Liver (tissue), 9 donors: ENCODE data around the gene GOLGA8A. TPM values are rescaled to one million over a fixed set of nuclear protein-coding genes. Genes with fewer than 3 reads are reported as not detected.

Experiments used
- DNase-seq: peaks from one replicate; pipeline ENCODE4 v3.0.0-alpha.2; 2017; ENCODE audit warnings: low spot score
- H3K27ac ChIP-seq, 2 donors: one replicate each; pipeline ENCODE4 v1.7.0; 2013; ENCODE audit warnings: inconsistent platforms in 2 of 2, low read length in 2 of 2, control low read depth in 1 of 2, low read depth in 1 of 2, mild to moderate bottlenecking in 1 of 2
- H3K27me3 ChIP-seq, 4 donors: one replicate each; pipeline versions ENCODE4 v1.6.1 to v1.7.0; 2013; ENCODE audit warnings: low read length in 3 of 4, inconsistent platforms in 1 of 4, mild to moderate bottlenecking in 1 of 4, moderate library complexity in 1 of 4; ENCODE audit not compliant: control insufficient read depth in 4 of 4, insufficient read depth in 4 of 4
- H3K36me3 ChIP-seq, 4 donors: one replicate each; pipeline versions ENCODE4 v1.6.1 to v1.7.0; 2013; ENCODE audit warnings: low read length in 3 of 4, mild to moderate bottlenecking in 3 of 4, low read depth in 1 of 4, moderate library complexity in 1 of 4; ENCODE audit not compliant: control insufficient read depth in 4 of 4, insufficient read depth in 3 of 4
- H3K4me1 ChIP-seq, 4 donors: one replicate each; pipeline versions ENCODE4 v1.6.1 to v1.7.0; 2013; ENCODE audit warnings: low read length in 3 of 4, mild to moderate bottlenecking in 3 of 4, moderate library complexity in 1 of 4; ENCODE audit not compliant: control insufficient read depth in 4 of 4, insufficient read depth in 4 of 4
- H3K4me3 ChIP-seq, 3 donors: one replicate each; pipeline versions ENCODE4 v1.6.1 to v1.7.0; 2013; ENCODE audit warnings: low read length in 3 of 3, control low read depth in 1 of 3, low read depth in 1 of 3, mild to moderate bottlenecking in 1 of 3
- H3K9ac ChIP-seq, 2 donors: one replicate each; pipeline ENCODE4 v1.7.0; 2013; ENCODE audit warnings: low read length in 2 of 2, mild to moderate bottlenecking in 2 of 2, moderate library complexity in 2 of 2, control low read depth in 1 of 2, low read depth in 1 of 2
- H3K9me3 ChIP-seq, 4 donors: one replicate each; pipeline versions ENCODE4 v1.6.1 to v1.7.0; 2013; ENCODE audit warnings: low read length in 3 of 4; ENCODE audit not compliant: control insufficient read depth in 4 of 4
- FOXA2 ChIP-seq: IDR thresholded peaks from 2 replicates; pipeline ENCODE4 v1.6.1; 2016; ENCODE audit warnings: antibody characterized with exemption
- HNF4A ChIP-seq, 2 donors: conservative IDR thresholded peaks; 2 replicates each; pipeline ENCODE4 v1.6.1; 2016; ENCODE audit warnings: antibody characterized with exemption in 2 of 2, mild to moderate bottlenecking in 2 of 2
- NR2F2 ChIP-seq: IDR thresholded peaks from 2 replicates; pipeline ENCODE4 v1.6.1; 2016; ENCODE audit warnings: antibody characterized with exemption
- RAD21 ChIP-seq, 2 donors: IDR thresholded peaks; 2 replicates each; pipeline ENCODE4 v1.6.1; 2016; ENCODE audit warnings: antibody characterized with exemption in 2 of 2, mild to moderate bottlenecking in 2 of 2
- RXRA ChIP-seq, 2 donors: IDR thresholded peaks; 2 replicates each; pipeline ENCODE4 v1.6.1; 2017 to 2018; ENCODE audit warnings: antibody characterized with exemption in 2 of 2, mild to moderate bottlenecking in 1 of 2
- SP1 ChIP-seq: IDR thresholded peaks from 2 replicates; pipeline ENCODE4 v1.6.1; 2018; ENCODE audit warnings: antibody characterized with exemption, mild to moderate bottlenecking
- TAF1 ChIP-seq: conservative IDR thresholded peaks from 2 replicates; pipeline ENCODE4 v1.6.1; 2016; ENCODE audit warnings: antibody characterized with exemption, mild to moderate bottlenecking
- YY1 ChIP-seq: IDR thresholded peaks from 2 replicates; pipeline ENCODE4 v1.6.1; 2016; ENCODE audit warnings: antibody characterized with exemption, mild to moderate bottlenecking
- WGBS: extraction: QIAGEN DNeasy Blood & Tissue Kit; methylation state at CpG from one replicate; pipeline ENCODE4 v1.1.7; 2013; 5-methylcytosine and 5-hydroxymethylcytosine counted together
- polyA plus RNA-seq, 2 donors: library from polyadenylated mRNA; stranded (reverse) in 1 of 2; unstranded in 1 of 2; fragments of 200-250 nt in 1 of 2; fragments of >200 nt in 1 of 2; fragmentation: Nextera tagmentation in 1 of 2; extraction: Ambion mirVana in 1 of 2; gene quantifications; one replicate each; pipeline versions ENCODE4 v1.2.1 to v1.2.3, GENCODE V29; 2013 to 2015
- total RNA-seq, 2 donors: library from RNA; depleted of rRNA; stranded (reverse); fragments of >200 nt; gene quantifications; one replicate each; pipeline ENCODE4 v1.2.3, GENCODE V29; 2014
- TF ChIP-seq, protein P1 (sequence below): IDR thresholded peaks from 2 replicates; pipeline ENCODE4 v1.6.1; 2016; ENCODE audit warnings: antibody characterized with exemption, mild to moderate bottlenecking
- TF ChIP-seq, protein P2 (sequence below): IDR thresholded peaks from 2 replicates; pipeline ENCODE4 v1.6.1; 2016; ENCODE audit warnings: antibody characterized with exemption
- TF ChIP-seq, protein P3 (sequence below): IDR thresholded peaks from 2 replicates; pipeline ENCODE4 v1.6.1; 2016; ENCODE audit warnings: antibody characterized with exemption
- TF ChIP-seq, protein P4 (sequence below): IDR thresholded peaks from 2 replicates; pipeline ENCODE4 v1.6.1; 2016; ENCODE audit warnings: antibody characterized with exemption
- donor health status: healthy.
- donor health status: healthy.
- donor health status: healthy.
- donor health status: healthy.
- donor health status: healthy.

Gene GOLGA8A
- total and polyA plus RNA-seq, 4 donors: 2.1 to 20.6 (median 9.1) TPM

DNA sequence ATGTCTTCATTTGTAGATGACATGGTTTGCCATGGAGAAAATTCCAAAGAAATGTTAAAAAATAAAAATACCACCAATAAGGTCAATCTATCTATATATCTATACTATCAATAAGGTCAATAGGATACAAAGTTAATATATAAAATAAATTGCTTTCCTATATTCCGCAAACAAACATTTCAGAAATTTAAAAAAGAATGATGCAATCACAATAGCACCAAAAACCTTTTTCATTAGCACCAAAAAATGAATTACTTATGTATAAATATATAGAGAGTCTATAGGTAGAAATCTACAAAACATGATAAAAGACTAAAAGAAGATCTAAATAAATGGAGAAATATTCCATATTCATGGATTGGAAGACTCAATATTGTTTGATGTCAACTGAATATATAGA, 22.8 kb upstream of the GOLGA8A start (continued):
- TF ChIP-seq, protein P1, sequence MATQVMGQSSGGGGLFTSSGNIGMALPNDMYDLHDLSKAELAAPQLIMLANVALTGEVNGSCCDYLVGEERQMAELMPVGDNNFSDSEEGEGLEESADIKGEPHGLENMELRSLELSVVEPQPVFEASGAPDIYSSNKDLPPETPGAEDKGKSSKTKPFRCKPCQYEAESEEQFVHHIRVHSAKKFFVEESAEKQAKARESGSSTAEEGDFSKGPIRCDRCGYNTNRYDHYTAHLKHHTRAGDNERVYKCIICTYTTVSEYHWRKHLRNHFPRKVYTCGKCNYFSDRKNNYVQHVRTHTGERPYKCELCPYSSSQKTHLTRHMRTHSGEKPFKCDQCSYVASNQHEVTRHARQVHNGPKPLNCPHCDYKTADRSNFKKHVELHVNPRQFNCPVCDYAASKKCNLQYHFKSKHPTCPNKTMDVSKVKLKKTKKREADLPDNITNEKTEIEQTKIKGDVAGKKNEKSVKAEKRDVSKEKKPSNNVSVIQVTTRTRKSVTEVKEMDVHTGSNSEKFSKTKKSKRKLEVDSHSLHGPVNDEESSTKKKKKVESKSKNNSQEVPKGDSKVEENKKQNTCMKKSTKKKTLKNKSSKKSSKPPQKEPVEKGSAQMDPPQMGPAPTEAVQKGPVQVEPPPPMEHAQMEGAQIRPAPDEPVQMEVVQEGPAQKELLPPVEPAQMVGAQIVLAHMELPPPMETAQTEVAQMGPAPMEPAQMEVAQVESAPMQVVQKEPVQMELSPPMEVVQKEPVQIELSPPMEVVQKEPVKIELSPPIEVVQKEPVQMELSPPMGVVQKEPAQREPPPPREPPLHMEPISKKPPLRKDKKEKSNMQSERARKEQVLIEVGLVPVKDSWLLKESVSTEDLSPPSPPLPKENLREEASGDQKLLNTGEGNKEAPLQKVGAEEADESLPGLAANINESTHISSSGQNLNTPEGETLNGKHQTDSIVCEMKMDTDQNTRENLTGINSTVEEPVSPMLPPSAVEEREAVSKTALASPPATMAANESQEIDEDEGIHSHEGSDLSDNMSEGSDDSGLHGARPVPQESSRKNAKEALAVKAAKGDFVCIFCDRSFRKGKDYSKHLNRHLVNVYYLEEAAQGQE: no peak
- no peak for TF ChIP-seq RXRA (IDR thresholded peaks at IDR 0.05)
- TF ChIP-seq, protein P2, sequence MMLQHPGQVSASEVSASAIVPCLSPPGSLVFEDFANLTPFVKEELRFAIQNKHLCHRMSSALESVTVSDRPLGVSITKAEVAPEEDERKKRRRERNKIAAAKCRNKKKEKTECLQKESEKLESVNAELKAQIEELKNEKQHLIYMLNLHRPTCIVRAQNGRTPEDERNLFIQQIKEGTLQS: no peak
- TF ChIP-seq, protein P3, sequence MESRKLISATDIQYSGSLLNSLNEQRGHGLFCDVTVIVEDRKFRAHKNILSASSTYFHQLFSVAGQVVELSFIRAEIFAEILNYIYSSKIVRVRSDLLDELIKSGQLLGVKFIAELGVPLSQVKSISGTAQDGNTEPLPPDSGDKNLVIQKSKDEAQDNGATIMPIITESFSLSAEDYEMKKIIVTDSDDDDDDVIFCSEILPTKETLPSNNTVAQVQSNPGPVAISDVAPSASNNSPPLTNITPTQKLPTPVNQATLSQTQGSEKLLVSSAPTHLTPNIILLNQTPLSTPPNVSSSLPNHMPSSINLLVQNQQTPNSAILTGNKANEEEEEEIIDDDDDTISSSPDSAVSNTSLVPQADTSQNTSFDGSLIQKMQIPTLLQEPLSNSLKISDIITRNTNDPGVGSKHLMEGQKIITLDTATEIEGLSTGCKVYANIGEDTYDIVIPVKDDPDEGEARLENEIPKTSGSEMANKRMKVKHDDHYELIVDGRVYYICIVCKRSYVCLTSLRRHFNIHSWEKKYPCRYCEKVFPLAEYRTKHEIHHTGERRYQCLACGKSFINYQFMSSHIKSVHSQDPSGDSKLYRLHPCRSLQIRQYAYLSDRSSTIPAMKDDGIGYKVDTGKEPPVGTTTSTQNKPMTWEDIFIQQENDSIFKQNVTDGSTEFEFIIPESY: no peak

DNA sequence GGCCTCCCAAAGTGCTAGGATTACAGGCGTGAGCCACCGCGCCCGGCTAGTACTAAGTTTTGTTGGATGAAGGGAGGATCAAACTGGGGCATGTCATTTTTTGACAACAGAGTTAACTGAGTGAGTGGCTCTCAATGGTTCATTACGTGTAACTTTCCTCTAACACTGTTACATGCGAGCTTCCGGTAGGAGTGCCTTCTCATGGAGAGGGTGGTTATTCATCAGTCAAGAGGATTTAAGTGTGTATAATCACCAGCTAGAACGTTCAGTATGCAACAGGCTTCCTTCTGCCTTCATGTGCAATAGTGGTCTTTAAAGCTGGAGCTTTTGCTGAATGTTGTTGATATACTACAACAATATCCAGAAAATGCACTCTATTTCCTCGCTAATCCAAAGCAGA, 19.1 kb upstream of the GOLGA8A start:
- WGBS: 66% methylated on average over 9 of the region's 9 CpGs
- no peak overlapping the region for H3K4me3 ChIP-seq

More for the DNA sequence above, 19.1 kb upstream of the GOLGA8A start:
- DNase-seq: no peak
- Histone ChIP-seq H3K27ac (no peak overlapping the region), H3K9me3 (no peaks in the 10 kb centered on the region), H3K9ac (no peak overlapping the region), H3K4me1 (no peaks in the 10 kb centered on the region), H3K27me3 (no peaks in the 10 kb centered on the region), H3K36me3 (no peaks in the 10 kb centered on the region)
- TF ChIP-seq SP1: no peak
- TF ChIP-seq FOXA2: no peak
- TF ChIP-seq, protein P1: no peak
- no peak for TF ChIP-seq RXRA (IDR thresholded peaks at IDR 0.05)
- no peak for TF ChIP-seq RAD21 (IDR thresholded peaks at IDR 0.05)
- TF ChIP-seq NR2F2: no peak
- TF ChIP-seq, protein P4, sequence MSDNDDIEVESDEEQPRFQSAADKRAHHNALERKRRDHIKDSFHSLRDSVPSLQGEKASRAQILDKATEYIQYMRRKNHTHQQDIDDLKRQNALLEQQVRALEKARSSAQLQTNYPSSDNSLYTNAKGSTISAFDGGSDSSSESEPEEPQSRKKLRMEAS: no peak
- no peak for TF ChIP-seq YY1
- TF ChIP-seq, protein P3: no peak
- TF ChIP-seq TAF1: no peak
- no peak for TF ChIP-seq HNF4A (conservative IDR thresholded peaks at IDR 0.05)
